ENCODE measurements around the gene GALNTL6.
A peak's percentile ranks its signal among the peaks of the same experiment; 100 is the strongest.

The GALNTL6 gene

GRCh38 chr4:172982151-172982590, 1169.0 kb downstream of the GALNTL6 start:
- Histone ChIP-seq H3K4me2 (ENCODE audit: low read length) (peak overlapping the region; percentile 16), H3K9ac (ENCODE audit: low read depth, low read length) (no peak overlapping the region), H3K9me3 (replicated peaks; ENCODE audit: low read length) (no peaks in the 10 kb centered on the region), H3K4me3 (ENCODE audit: low read length) (no peak overlapping the region), H3K27me3 (ENCODE audit: control insufficient read depth, insufficient read depth, low read length) (peaks cover 2% of the 10 kb centered on the region), H3K4me1 (ENCODE audit: control insufficient read depth, insufficient read depth, low read length) (peaks cover 21% of the 10 kb centered on the region), H3K36me3 (ENCODE audit: insufficient read depth, low read length) (no peaks in the 10 kb centered on the region)

GRCh38 chr4:172983014-172983413, 1169.8 kb downstream of the GALNTL6 start:
- Histone ChIP-seq H3K27me3 (ENCODE audit: control insufficient read depth, insufficient read depth, low read length) (no peaks in the 10 kb centered on the region), H3K4me3 (ENCODE audit: low read length) (no peak overlapping the region), H3K4me1 (ENCODE audit: control insufficient read depth, insufficient read depth, low read length) (peaks cover 18% of the 10 kb centered on the region), H3K9me3 (replicated peaks; ENCODE audit: low read length) (no peaks in the 10 kb centered on the region), H3K36me3 (ENCODE audit: insufficient read depth, low read length) (no peaks in the 10 kb centered on the region), H3K4me2 (ENCODE audit: low read length) (no peak overlapping the region), H3K9ac (ENCODE audit: low read depth, low read length) (no peak overlapping the region)

- Histone ChIP-seq H3K36me3 (ENCODE audit: insufficient read depth, low read length) (no peaks in the 10 kb centered on the region), H3K4me3 (ENCODE audit: low read length) (no peak overlapping the region), H3K27me3 (ENCODE audit: control insufficient read depth, insufficient read depth, low read length) (no peaks in the 10 kb centered on the region), H3K9me3 (replicated peaks; ENCODE audit: low read length) (no peaks in the 10 kb centered on the region), H3K9ac (ENCODE audit: low read depth, low read length) (no peak overlapping the region), H3K4me1 (ENCODE audit: control insufficient read depth, insufficient read depth, low read length) (peaks cover 18% of the 10 kb centered on the region), H3K4me2 (ENCODE audit: low read length) (no peak overlapping the region)
Observed at GRCh38 chr4:172983631-172984030, 1170.4 kb downstream of the GALNTL6 start.

GRCh38 chr4:172985552-172985951, 1172.3 kb downstream of the GALNTL6 start:
- Histone ChIP-seq H3K27me3 (ENCODE audit: control insufficient read depth, insufficient read depth, low read length) (no peaks in the 10 kb centered on the region), H3K36me3 (ENCODE audit: insufficient read depth, low read length) (no peaks in the 10 kb centered on the region)

GRCh38 chr4:172986114-172986513, 1172.9 kb downstream of the GALNTL6 start:
- Histone ChIP-seq H3K36me3 (ENCODE audit: insufficient read depth, low read length) (no peaks in the 10 kb centered on the region), H3K4me2 (ENCODE audit: low read length) (no peak overlapping the region), H3K9me3 (replicated peaks; ENCODE audit: low read length) (no peaks in the 10 kb centered on the region), H3K27me3 (ENCODE audit: control insufficient read depth, insufficient read depth, low read length) (no peaks in the 10 kb centered on the region), H3K4me1 (ENCODE audit: control insufficient read depth, insufficient read depth, low read length) (peaks cover 18% of the 10 kb centered on the region), H3K9ac (ENCODE audit: low read depth, low read length) (no peak overlapping the region), H3K4me3 (ENCODE audit: low read length) (no peak overlapping the region)

More at GRCh38 chr4:172985552-172985951, 1172.3 kb downstream of the GALNTL6 start:
- Histone ChIP-seq H3K9ac (ENCODE audit: low read depth, low read length) (no peak overlapping the region), H3K4me3 (ENCODE audit: low read length) (no peak overlapping the region), H3K9me3 (replicated peaks; ENCODE audit: low read length) (no peaks in the 10 kb centered on the region), H3K4me2 (ENCODE audit: low read length) (no peak overlapping the region), H3K4me1 (ENCODE audit: control insufficient read depth, insufficient read depth, low read length) (peaks cover 18% of the 10 kb centered on the region)

- Histone ChIP-seq H3K27me3 (ENCODE audit: control insufficient read depth, insufficient read depth, low read length) (no peaks in the 10 kb centered on the region), H3K4me1 (ENCODE audit: control insufficient read depth, insufficient read depth, low read length) (peaks cover 2% of the 10 kb centered on the region), H3K9ac (ENCODE audit: low read depth, low read length) (no peak overlapping the region), H3K36me3 (ENCODE audit: insufficient read depth, low read length) (no peaks in the 10 kb centered on the region), H3K9me3 (replicated peaks; ENCODE audit: low read length) (no peaks in the 10 kb centered on the region), H3K4me2 (ENCODE audit: low read length) (no peak overlapping the region), H3K4me3 (ENCODE audit: low read length) (no peak overlapping the region)
Observed at GRCh38 chr4:172989984-172990820, 1177.0 kb downstream of the GALNTL6 start.

- no peak overlapping the region for H3K4me2 ChIP-seq (ENCODE audit: low read length)
- no peaks in the 10 kb centered on the region for H3K27me3 ChIP-seq (ENCODE audit: control insufficient read depth, insufficient read depth, low read length)
- H3K4me1 ChIP-seq (ENCODE audit: control insufficient read depth, insufficient read depth, low read length): peaks cover 17% of the 10 kb centered on the region
- no peaks in the 10 kb centered on the region for H3K36me3 ChIP-seq (ENCODE audit: insufficient read depth, low read length)
- H3K9me3 ChIP-seq (replicated peaks; ENCODE audit: low read length): no peaks in the 10 kb centered on the region
- H3K9ac ChIP-seq (ENCODE audit: low read depth, low read length): no peak overlapping the region
- H3K4me3 ChIP-seq (ENCODE audit: low read length): no peak overlapping the region
Observed at GRCh38 chr4:172992648-172993378, 1179.6 kb downstream of the GALNTL6 start.

GRCh38 chr4:172995161-172995560, 1182.0 kb downstream of the GALNTL6 start:
- Histone ChIP-seq H3K4me1 (ENCODE audit: control insufficient read depth, insufficient read depth, low read length) (peaks cover 32% of the 10 kb centered on the region), H3K9me3 (replicated peaks; ENCODE audit: low read length) (no peaks in the 10 kb centered on the region), H3K9ac (ENCODE audit: low read depth, low read length) (no peak overlapping the region), H3K27me3 (ENCODE audit: control insufficient read depth, insufficient read depth, low read length) (no peaks in the 10 kb centered on the region), H3K4me2 (ENCODE audit: low read length) (no peak overlapping the region), H3K36me3 (ENCODE audit: insufficient read depth, low read length) (no peaks in the 10 kb centered on the region), H3K4me3 (ENCODE audit: low read length) (no peak overlapping the region)

GRCh38 chr4:172995704-172996103, 1182.5 kb downstream of the GALNTL6 start:
- H3K27me3 ChIP-seq (ENCODE audit: control insufficient read depth, insufficient read depth, low read length): no peaks in the 10 kb centered on the region
- H3K4me1 ChIP-seq (ENCODE audit: control insufficient read depth, insufficient read depth, low read length): peaks cover 32% of the 10 kb centered on the region

GRCh38 chr4:172996571-172997216, 1183.5 kb downstream of the GALNTL6 start:
- H3K4me3 ChIP-seq (ENCODE audit: low read length): peak overlapping the region; percentile 3
- H3K9me3 ChIP-seq (replicated peaks; ENCODE audit: low read length): no peaks in the 10 kb centered on the region
- peaks cover 41% of the 10 kb centered on the region for H3K4me1 ChIP-seq (ENCODE audit: control insufficient read depth, insufficient read depth, low read length)
- no peaks in the 10 kb centered on the region for H3K27me3 ChIP-seq (ENCODE audit: control insufficient read depth, insufficient read depth, low read length)
- no peak overlapping the region for H3K9ac ChIP-seq (ENCODE audit: low read depth, low read length)
- H3K4me2 ChIP-seq (ENCODE audit: low read length): peak overlapping the region; percentile 35
- no peaks in the 10 kb centered on the region for H3K36me3 ChIP-seq (ENCODE audit: insufficient read depth, low read length)

More at GRCh38 chr4:172995704-172996103, 1182.5 kb downstream of the GALNTL6 start:
- Histone ChIP-seq H3K4me3 (ENCODE audit: low read length) (no peak overlapping the region), H3K9me3 (replicated peaks; ENCODE audit: low read length) (no peaks in the 10 kb centered on the region), H3K9ac (ENCODE audit: low read depth, low read length) (no peak overlapping the region), H3K36me3 (ENCODE audit: insufficient read depth, low read length) (no peaks in the 10 kb centered on the region), H3K4me2 (ENCODE audit: low read length) (no peak overlapping the region)

GRCh38 chr4:172997217-172997609, 1184.0 kb downstream of the GALNTL6 start:
- H3K4me2 ChIP-seq (ENCODE audit: low read length): peak overlapping the region; percentile 35
- H3K36me3 ChIP-seq (ENCODE audit: insufficient read depth, low read length): no peaks in the 10 kb centered on the region
- H3K4me3 ChIP-seq (ENCODE audit: low read length): no peak overlapping the region
- no peak overlapping the region for H3K9ac ChIP-seq (ENCODE audit: low read depth, low read length)
- H3K9me3 ChIP-seq (replicated peaks; ENCODE audit: low read length): no peaks in the 10 kb centered on the region
- no peaks in the 10 kb centered on the region for H3K27me3 ChIP-seq (ENCODE audit: control insufficient read depth, insufficient read depth, low read length)
- peaks cover 46% of the 10 kb centered on the region for H3K4me1 ChIP-seq (ENCODE audit: control insufficient read depth, insufficient read depth, low read length)

Data from skeletal muscle satellite cell (primary cell).